Measurements from ENCODE around the gene FALEC.

DNA sequence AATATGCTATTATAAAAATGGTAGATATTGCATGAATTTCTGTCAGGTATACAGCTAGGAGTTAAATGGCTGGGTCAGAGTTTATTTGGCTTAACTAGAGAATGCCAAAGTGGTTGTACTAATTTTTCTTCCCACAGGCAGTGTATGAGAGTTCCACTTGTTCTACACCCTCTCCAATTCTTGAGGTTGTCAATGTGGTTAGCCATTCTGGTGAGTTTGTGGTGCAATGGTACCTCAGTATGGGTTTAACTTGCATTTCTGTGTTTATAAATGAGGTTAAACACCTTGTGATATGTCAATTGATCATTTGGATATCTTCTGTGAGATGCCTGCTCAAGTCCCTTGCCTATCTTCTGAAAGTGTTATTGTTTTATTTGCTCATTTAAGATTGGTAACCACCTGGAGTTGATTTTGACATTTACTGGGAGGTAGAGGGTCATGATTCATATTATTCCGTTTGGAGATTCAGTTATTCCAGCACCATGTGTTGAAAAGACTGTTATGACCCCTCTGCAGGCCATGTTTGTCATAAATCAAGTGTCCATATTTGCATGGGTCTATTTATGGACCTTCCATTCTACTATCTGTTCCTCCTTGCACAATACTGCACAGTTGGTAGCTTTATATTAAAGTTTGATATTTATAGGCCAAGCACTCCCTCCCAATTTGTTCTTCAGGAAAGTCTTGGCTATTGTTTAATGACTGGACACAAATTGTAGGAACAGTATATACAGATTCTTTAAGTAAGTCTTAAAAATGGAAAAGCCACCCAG, 5.8 kb downstream of the FALEC start:
- TF ChIP-seq, protein P1, sequence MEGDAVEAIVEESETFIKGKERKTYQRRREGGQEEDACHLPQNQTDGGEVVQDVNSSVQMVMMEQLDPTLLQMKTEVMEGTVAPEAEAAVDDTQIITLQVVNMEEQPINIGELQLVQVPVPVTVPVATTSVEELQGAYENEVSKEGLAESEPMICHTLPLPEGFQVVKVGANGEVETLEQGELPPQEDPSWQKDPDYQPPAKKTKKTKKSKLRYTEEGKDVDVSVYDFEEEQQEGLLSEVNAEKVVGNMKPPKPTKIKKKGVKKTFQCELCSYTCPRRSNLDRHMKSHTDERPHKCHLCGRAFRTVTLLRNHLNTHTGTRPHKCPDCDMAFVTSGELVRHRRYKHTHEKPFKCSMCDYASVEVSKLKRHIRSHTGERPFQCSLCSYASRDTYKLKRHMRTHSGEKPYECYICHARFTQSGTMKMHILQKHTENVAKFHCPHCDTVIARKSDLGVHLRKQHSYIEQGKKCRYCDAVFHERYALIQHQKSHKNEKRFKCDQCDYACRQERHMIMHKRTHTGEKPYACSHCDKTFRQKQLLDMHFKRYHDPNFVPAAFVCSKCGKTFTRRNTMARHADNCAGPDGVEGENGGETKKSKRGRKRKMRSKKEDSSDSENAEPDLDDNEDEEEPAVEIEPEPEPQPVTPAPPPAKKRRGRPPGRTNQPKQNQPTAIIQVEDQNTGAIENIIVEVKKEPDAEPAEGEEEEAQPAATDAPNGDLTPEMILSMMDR (IDR thresholded peaks at IDR 0.05; ENCODE audit: borderline replicate concordance, extremely low read depth, low read length, poor library complexity, severe bottlenecking): no peak
- TF ChIP-seq EZH2 (IDR thresholded peaks at IDR 0.05; ENCODE audit: borderline replicate concordance, low read depth, low read length, severe bottlenecking): no peak

Data from DND-41 (cell line).